KBM-7 (cell line): Measurements from ENCODE around the gene PRKCQ.
A peak's percentile ranks its signal among the peaks of the same experiment; 100 is the strongest.
"Not testable (repeated sequence)": the region's sequence is repeated elsewhere in the genome, so short reads cannot be mapped to it uniquely, and the experiment has no call there.

ENCODE experiments used
- DNase-seq: peaks from one replicate; pipeline ENCODE4 v3.0.0-alpha.2; 2015
- in situ Hi-C: fragments of 300-500 bp; cut with MboI; formaldehyde crosslinking; loops from 2 replicates; pipeline ENCODE4 v1.14.3; 2020; ENCODE audit warnings: low sequenced_read_pairs, low pct_unique_long_range_greater_than_20kb, mixed read lengths

PRKCQ gene

DNA sequence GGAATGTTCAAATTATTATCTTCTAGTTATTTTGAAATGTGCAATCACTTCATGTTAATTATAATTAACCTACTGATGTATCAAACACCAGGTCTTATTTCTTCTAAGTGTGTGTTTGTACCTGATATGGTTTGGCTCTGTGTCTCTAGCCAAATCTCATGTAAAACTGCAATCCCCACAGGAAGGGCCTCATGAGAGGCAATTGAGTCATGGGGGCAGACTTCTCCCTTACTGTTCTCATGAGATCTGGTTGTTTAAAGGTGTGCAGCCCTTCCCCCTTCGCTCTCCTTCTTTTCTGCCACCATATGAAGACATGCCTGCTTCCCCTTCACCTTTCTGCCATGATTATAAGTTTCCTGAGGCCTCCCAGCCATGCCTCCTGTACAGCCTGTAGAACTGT, 18.6 kb upstream of the PRKCQ start:
- in situ Hi-C loops: no loop called here
- no peak for DNase-seq

DNA sequence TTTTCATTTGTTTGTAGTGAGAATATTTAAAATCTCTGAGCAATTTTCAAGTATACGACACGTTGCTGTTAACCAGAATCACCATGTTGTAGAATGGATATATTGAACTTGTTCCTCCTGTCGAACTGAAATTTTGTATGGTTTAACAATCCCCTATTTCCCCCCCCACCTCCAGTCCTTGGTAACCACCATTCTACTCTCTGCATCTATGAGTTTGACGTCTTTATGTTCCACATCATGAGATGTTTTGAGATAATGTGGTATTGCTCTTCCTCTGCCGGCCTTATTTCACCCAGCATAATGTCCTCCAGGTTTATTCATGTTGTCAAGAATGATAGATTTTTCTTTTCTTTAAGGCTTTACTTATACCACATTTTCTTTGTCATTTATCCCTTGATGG, 17.4 kb upstream of the PRKCQ start:
- DNase-seq: no peak
- in situ Hi-C loops: no loop called here

GRCh38 chr10:6595499-6595898, 15.4 kb upstream of the PRKCQ start:
- DNase-seq: no peak
- in situ Hi-C loops: no loop called here

DNA sequence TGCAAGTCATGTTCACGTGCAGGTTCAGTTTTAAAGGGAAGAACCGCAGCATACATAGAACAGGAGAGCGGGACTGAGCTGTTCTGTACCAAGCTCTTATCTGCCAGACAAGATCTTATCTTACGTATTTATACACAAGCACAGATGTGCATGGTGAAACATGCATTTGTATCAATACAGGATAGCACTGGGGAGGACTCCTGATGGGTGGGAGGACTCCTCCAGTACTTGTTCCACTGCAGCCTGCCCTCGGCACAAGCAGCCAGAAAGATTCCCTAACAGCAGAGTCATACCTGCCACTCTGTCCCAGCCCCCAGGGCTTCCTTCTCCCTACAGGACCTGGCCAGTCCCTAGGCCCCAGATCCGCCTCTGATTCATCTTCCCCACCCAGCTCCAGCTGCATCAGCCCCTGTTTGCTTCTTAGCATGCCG, 13.2 kb upstream of the PRKCQ start:
- DNase-seq: no peak
- in situ Hi-C loops: no loop called here

- in situ Hi-C loops: no loop called here
- no peak for DNase-seq
Observed at GRCh38 chr10:6592080-6592479, 12.0 kb upstream of the PRKCQ start.

- in situ Hi-C loops: no loop called here
- no peak for DNase-seq
Observed at GRCh38 chr10:6591668-6592067, 11.6 kb upstream of the PRKCQ start.

DNA sequence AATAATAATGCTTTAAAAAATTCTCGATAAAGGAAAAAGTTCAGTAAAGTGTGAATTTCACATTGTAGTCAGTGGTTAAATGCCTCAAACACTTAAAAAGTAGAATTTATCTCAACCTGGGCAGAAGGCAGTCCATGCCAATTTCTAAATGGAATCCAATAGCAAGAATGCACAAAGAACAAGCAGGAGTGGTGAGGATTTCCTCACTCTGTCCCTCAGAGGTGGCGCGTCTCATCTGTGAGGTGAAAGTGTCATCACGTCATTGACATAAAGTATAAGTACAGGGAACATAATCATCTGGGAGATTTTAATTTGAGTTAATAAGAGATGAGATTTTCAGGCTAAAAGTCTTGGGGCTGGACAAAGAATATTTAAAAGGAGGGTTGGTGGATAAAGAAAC, 10.0 kb upstream of the PRKCQ start:
- in situ Hi-C loops: no loop called here
- no peak for DNase-seq

- in situ Hi-C loops: no loop called here
- no peak for DNase-seq
Observed at GRCh38 chr10:6589287-6590094, 9.4 kb upstream of the PRKCQ start.

DNA sequence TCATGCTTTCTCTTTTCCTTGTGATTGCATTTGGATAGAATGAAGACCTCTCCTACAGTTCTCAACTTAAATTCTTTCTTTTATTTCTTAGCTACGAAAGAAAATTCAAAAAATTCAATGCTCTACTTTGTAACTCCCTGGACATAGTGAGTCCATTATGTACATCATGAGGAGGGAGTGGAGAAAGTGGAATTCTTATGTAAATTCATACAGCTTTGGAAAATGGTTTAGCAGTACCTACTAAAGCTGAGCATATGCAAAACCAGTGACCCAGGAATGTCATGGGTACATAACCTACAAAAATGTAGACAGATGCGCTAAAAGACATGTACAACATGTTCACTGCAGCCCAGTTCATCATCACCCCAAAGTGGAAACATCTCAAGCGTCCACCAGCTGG, 8.8 kb upstream of the PRKCQ start:
- in situ Hi-C loops: no loop called here
- DNase-seq: no peak

- no peak for DNase-seq
- in situ Hi-C loops: no loop called here
Observed at GRCh38 chr10:6588082-6588481, 8.0 kb upstream of the PRKCQ start.

- in situ Hi-C loops: no loop called here
- DNase-seq: no peak
Observed at GRCh38 chr10:6586501-6586900, 6.4 kb upstream of the PRKCQ start.

DNA sequence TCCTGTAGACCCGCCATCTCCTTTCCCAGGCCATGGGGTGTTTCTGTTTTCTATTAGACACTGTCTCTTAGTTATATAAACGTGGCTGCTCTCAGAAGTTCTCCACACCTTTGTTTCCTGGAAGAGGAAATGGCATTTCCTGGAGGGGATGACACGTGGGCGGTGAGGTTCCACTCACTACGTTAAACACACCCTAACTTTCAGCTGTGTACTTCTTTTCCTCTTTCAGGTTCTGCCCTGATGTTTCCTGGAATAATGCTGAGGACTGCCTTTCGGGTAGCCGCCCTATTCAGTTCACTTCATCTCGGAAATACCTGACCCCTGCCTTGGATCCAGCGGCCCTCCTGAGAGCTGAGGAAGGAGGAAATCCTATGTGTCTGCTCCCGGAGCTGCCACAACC, 3.4 kb upstream of the PRKCQ start:
- in situ Hi-C loops: no loop called here
- DNase-seq: no peak

GRCh38 chr10:6582913-6583312, 2.8 kb upstream of the PRKCQ start:
- DNase-seq, in situ Hi-C loops: not testable (repeated sequence)

GRCh38 chr10:6582298-6582697, 2.2 kb upstream of the PRKCQ start:
- no peak for DNase-seq
- in situ Hi-C loops: no loop called here

GRCh38 chr10:6581778-6582228, 1.7 kb upstream of the PRKCQ start:
- no peak for DNase-seq
- in situ Hi-C loops: no loop called here

DNA sequence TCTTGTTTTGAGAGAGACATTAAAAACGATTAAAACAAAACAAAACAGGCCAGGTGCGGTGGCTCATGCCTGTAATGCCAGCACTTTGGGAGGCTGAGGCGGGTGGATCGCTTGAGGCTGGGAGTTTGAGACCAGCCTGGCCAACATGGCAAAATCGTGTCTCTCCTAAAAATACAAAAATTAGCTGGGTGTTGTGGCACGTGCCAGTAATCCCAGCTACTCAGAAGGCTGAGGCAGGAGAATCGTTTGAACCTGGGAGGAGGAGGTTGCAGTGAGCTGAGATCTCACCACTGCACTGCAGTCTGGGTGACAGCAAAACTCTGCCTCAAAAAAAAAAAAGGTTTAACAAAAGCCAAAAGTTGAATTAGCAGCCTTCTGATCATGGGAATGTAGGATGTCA, 1.1 kb upstream of the PRKCQ start:
- in situ Hi-C loops, DNase-seq: not testable (repeated sequence)

GRCh38 chr10:6580279-6581029, 378 bp upstream of the PRKCQ start:
- in situ Hi-C loops: no loop called here
- DNase-seq: peak; percentile 86

DNA sequence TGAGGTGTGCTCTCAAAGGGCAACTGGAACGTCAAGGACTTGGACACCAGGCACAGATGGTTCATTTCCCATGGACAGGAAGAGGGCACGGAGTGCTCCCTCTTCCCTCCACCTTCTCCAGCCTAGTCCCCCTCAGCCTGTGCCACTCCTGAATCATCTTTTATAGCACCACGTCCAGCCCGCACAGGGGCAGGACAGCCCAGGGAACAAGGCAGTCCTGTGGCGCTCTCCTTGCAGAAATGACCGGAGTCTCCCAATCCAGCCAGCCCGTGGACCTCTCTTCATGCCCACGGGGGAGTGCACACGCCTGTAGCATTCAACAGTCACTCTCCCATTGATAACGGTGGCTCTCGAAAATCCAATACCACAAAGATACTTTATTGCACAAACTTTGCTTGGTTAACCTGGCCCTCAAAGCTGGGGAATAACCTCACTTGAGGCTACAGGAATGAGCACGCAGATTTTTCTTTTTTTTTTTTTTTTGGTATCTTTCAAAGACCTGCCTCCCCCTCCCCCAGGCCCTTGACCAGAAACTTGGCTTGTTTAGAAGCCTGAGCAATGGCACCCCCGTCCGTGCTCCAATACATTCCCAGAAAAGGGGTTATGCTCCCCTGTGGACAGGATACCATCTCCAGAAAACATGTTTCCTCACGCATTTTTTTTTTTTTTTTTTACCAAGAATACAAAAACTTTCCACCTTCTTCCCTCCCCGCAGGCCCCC, 733 bp downstream of the PRKCQ start:
- in situ Hi-C loops: no loop called here
- peak; percentile 49 for DNase-seq

DNA sequence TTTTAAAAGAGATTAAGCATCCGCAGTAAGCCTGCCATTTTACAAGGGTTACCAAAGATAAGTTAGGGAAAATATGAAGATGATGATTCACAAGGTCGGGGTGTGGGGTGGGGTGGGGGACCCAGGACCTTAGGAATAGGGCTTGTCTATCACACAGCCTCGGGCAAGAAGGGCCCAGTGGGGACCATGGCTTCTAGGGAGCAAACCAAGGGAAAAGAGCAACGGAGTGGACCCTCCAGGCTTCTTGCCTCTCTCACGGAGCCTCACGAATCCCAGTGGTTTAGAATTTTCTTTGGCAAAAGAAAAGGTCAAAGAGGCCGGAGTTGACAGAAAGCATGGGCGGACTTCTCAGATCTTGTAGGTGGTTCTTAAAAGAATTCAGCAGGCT, 1.3 kb downstream of the PRKCQ start:
- DNase-seq: no peak
- in situ Hi-C loops: no loop called here

DNA sequence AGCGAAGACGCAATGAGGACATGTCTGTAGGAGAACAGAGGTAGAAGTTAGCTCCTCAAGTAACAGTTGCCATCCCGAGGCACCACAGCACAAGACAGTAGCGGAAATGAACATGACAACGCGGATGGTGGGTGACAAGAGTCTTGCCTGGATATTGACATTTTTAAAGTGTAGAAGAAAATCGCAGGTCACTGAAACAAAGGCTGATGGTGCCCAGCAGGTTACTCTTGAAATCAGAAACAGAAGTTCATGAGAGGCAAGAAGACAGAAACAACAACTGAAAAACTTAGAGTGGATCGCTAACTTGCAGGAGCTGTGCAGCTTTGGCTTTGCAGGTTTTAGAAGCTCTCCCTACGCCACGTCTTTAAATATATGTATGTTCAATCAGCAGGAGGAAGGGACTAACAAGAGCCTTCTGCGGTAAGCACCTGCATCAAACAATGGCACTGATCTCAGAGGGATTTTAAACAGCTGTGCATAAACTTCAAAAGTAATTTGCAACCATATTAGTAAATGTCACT, 1.8 kb downstream of the PRKCQ start:
- peak; percentile 53 for DNase-seq
- in situ Hi-C loops: no loop called here
